HEK293T (cell line): ENCODE data around the gene VWA1.

Source experiments
- CTCF ChIA-PET: fragments of 350-600 bp; formaldehyde crosslinking; extraction: SDS; loops from one replicate; lab custom pipeline; 2021; ENCODE audit warnings: antibody characterized with exemption, inconsistent platforms; lab: Yijun Ruan, JAX
- POLR2A ChIA-PET: fragments of 350-600 bp; formaldehyde crosslinking; extraction: SDS; loops from one replicate; lab custom pipeline; 2020; ENCODE audit warnings: antibody characterized with exemption, inconsistent platforms; lab: Yijun Ruan, JAX
- DNase-seq: peaks from one replicate; pipeline ENCODE4 v3.0.0; 2012; ENCODE audit warnings: mixed read lengths; ENCODE audit errors: extremely low spot score
- BHLHE40 ChIP-seq: fragments of 450-650 bp; IDR thresholded peaks from 2 replicates; pipeline ENCODE4 v1.6.1; 2016; ENCODE audit warnings: mild to moderate bottlenecking, moderate library complexity, borderline replicate concordance
- CTBP1 ChIP-seq: fragments of 450-650 bp; IDR thresholded peaks from 2 replicates; pipeline ENCODE4 v1.6.1; 2016; ENCODE audit warnings: borderline replicate concordance
- ELF4 ChIP-seq: fragments of 450-650 bp; IDR thresholded peaks from 2 replicates; pipeline ENCODE4 v1.6.1; 2017; ENCODE audit warnings: antibody characterized with exemption
- FOXA1 ChIP-seq: fragments of 450-650 bp; IDR thresholded peaks from 2 replicates; pipeline ENCODE4 v1.6.1; 2016; ENCODE audit warnings: mild to moderate bottlenecking
- FOXK2 ChIP-seq: fragments of 450-650 bp; IDR thresholded peaks from 2 replicates; pipeline ENCODE4 v1.6.1; 2016; ENCODE audit warnings: mild to moderate bottlenecking
- FOXM1 ChIP-seq: fragments of 450-650 bp; IDR thresholded peaks from 2 replicates; pipeline ENCODE4 v1.6.1; 2017; ENCODE audit warnings: mild to moderate bottlenecking, borderline replicate concordance
- HDGF ChIP-seq: fragments of 450-650 bp; IDR thresholded peaks from 2 replicates; pipeline ENCODE4 v1.6.1; 2017; ENCODE audit warnings: antibody characterized with exemption, borderline replicate concordance
- L3MBTL2 ChIP-seq: fragments of 450-650 bp; conservative IDR thresholded peaks from 2 replicates; pipeline ENCODE4 v1.6.1; 2016; ENCODE audit warnings: mild to moderate bottlenecking
- LEF1 ChIP-seq: fragments of 450-650 bp; IDR thresholded peaks from 2 replicates; pipeline ENCODE4 v1.6.1; 2017; ENCODE audit warnings: mild to moderate bottlenecking, borderline replicate concordance
- NFRKB ChIP-seq: fragments of 450-650 bp; IDR thresholded peaks from 2 replicates; pipeline ENCODE4 v1.6.1; 2016; ENCODE audit warnings: mild to moderate bottlenecking, moderate library complexity
- SP1 ChIP-seq: fragments of 450-650 bp; IDR thresholded peaks from 2 replicates; pipeline ENCODE4 v1.6.1; 2017
- SUZ12 ChIP-seq: fragments of 450-650 bp; IDR thresholded peaks from 2 replicates; pipeline ENCODE4 v1.6.1; 2016; ENCODE audit warnings: mild to moderate bottlenecking
- TARDBP ChIP-seq: fragments of 450-650 bp; IDR thresholded peaks from 2 replicates; pipeline ENCODE4 v1.6.1; 2016
- ZNF384 ChIP-seq: fragments of 450-650 bp; IDR thresholded peaks from 2 replicates; pipeline ENCODE4 v1.6.1; 2016
- TF ChIP-seq, protein P1 (sequence below): fragments of 450-650 bp; IDR thresholded peaks from 2 replicates; pipeline ENCODE4 v1.6.1; 2016

The VWA1 gene

DNA sequence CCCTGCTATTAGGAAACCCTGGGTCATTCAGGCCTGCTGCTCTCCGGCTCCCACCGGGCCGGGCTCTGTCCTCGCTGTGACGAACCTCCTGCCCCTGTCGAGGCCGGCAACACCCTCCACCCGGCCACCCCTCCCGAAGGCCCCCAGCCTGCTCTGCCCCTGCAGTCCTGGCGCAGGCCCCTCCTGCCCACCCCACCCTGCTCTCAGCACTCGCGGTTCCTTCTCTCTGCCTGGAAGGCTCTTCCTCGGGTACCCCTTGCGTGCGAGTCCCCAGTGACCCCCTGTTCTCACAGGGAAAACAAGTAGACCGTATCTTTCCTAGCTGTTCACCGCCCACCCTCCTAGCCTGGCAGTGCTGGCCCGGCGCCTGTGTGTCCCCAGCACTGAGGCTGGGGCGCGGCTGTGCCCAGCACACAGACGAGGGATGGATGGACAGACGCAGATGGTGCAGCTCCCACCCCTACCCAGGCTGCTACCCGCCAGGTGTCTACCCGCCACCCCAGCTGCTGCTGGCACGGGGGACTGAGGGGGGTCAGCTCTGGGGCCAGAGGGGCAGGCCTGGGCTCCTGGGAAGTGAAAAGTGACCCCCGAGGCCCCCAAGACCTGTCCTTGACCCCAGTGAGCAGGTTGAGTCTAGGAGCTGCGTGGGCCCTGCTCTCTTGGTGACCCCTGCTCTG lies 3.1 kb upstream of the VWA1 start:
- TF ChIP-seq, protein P1, sequence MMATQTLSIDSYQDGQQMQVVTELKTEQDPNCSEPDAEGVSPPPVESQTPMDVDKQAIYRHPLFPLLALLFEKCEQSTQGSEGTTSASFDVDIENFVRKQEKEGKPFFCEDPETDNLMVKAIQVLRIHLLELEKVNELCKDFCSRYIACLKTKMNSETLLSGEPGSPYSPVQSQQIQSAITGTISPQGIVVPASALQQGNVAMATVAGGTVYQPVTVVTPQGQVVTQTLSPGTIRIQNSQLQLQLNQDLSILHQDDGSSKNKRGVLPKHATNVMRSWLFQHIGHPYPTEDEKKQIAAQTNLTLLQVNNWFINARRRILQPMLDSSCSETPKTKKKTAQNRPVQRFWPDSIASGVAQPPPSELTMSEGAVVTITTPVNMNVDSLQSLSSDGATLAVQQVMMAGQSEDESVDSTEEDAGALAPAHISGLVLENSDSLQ = no peak
- TF ChIP-seq BHLHE40 (no peak), HDGF (no peak), ELF4 (no peak), L3MBTL2 (no peak), TARDBP (no peak)
- DNase-seq = no peak
- ChIA-PET POLR2A (interaction anchor here (2.2 kb wide), 1 partner anchor 25 kb away, joined by 10 read pairs; no protein-coding TSS in a partner anchor), CTCF (interaction anchor here (3.0 kb wide), 1 partner anchor 9 kb away, joined by 13 read pairs; no protein-coding TSS in a partner anchor)

DNA sequence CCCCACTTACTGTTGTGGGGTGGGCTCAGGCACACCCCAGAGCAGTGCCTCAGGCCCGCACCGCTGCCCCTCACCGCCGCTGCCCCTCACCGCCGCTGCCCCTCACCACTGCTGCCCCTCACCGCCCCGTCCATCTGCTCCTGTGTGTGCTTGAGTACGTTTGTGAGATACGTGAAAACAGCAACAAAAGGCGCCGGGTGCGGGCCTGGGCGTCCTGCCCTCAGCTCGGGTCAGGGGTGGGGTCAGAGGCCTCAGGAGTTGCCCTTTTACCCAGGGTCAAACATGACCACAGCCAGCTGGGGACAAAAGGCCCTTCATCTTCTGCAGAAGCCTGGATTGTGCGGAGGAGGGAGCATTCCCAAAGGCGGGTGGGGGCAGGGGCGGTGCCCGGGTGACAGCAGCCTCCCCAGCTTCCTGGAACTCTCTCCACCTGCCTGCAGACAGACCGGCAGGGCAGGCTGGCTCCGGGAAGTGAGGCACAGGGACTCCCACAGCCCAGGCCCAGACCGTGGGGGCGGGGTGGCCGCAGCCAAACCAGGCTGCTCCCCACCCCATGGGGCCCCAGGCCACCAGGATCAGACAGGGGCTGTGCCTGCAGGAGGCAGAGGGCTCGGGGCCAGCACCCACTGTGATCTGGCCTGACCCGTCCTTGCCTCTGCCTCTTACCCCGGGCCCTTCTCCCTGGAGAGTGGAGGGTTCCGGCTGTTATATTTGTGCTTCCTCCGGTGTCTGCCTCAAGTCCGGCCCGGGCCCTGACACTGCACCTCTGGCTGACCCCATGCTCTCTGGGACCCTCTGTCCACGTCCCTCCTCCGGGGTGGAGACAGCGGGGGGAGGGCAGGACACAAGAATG lies 2.3 kb upstream of the VWA1 start:
- ChIA-PET POLR2A (interaction anchor here (1.3 to 2.2 kb wide), 2 partner anchors 25 to 34 kb away, joined by 5 to 10 read pairs; partner anchors contain the start of gene CCNL2), CTCF (interaction anchor here (0.8 to 3.0 kb wide), 2 partner anchors 8 to 34 kb away, joined by 3 to 13 read pairs; partner anchors contain the start of gene CCNL2)
- DNase-seq = peak; percentile 10
- TF ChIP-seq LEF1 (no peak), FOXA1 (no peak), BHLHE40 (no peak), SP1 (no peak), SUZ12 (no peak), NFRKB (no peak), L3MBTL2 (no peak), ZNF384 (no peak), CTBP1 (no peak), TARDBP (no peak), ELF4 (no peak), FOXM1 (no peak), HDGF (no peak), FOXK2 (no peak)
- TF ChIP-seq, protein P1 = no peak

DNA sequence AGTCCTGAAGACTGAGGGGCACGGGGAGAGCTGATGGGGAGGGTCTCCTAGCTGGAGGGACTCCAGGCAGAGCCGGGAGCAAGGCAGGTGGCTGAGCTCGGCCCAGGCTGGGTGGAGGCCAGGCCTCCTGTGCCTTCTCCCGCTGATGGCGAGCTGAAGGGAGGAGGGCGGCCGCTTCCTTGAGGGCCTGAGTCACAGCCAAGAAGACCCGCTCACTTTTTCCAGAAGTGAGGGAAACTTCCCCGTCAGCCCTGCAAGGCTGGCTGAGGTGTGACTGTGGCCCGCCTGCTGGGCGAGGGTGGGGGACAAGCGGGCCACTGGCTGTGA lies 1.7 kb upstream of the VWA1 start:
- TF ChIP-seq, protein P1 = no peak
- no peak for TF ChIP-seq FOXA1
- ChIA-PET CTCF (interaction anchor here (0.8 kb wide), 1 partner anchor 35 kb away, joined by 3 read pairs; the partner anchor contains the start of gene CCNL2), POLR2A (interaction anchor here (1.3 to 2.2 kb wide), 2 partner anchors 26 to 35 kb away, joined by 5 to 10 read pairs; partner anchors contain the start of gene CCNL2)
- DNase-seq = peak; percentile 14

DNA sequence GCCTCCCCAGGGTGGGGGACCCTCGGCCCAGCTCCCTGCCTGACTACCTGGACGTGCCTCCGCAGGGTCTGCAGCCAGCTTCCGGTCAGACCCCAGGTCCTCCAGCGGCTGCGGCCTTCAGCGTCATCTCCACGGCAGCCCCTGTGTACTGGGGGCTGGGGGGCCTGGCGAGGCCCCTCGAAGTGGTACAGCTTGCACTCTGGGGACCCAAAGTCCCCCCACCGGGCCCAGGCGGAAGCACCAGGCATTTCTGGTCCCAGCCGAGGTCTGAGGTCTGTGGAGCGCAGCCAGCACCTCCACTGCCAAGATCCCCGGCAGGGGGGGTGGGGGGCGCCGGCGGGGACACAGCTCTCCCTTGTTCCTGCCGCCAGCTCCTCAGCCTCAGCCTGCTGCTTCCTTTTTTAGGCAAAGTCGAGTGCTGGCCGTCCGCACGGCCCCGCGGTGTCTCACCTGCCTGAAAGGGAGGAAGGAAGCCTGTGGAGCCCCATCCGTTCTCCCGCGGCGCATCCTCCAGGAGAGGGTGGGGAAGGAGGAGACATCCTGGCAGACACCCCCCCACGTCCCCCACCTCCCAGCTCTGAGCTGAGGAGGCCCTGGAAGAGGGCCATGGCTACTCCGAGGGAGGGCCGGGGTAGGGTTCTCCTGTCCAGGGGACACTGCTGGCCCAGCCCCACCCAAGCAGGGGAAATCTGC lies 1.2 kb upstream of the VWA1 start:
- CTCF ChIA-PET = interaction anchor here (0.8 kb wide), 1 partner anchor 35 kb away, joined by 3 read pairs; the partner anchor contains the start of gene CCNL2
- POLR2A ChIA-PET = interaction anchor here (1.3 to 2.2 kb wide), 3 partner anchors 26 to 35 kb away, joined by 5 to 10 read pairs (median 5); partner anchors contain the start of gene CCNL2
- TF ChIP-seq ELF4 (no peak), TARDBP (no peak), HDGF (no peak)
- DNase-seq = no peak

DNA sequence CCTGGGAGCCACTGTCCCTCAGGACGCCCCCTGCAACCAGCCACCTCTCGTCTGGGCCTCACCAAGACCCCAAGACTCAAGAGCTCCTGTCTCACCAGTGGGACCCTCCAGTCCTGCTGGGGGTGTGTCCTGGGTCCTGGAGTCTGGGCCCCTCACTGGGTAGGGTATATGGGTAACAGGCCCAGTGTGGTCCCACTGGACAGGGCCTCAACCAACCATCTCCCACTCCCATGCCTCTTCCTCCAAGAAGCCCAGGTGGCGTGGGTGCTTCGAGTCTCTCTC lies 725 bp upstream of the VWA1 start:
- CTCF ChIA-PET = no interaction called here
- DNase-seq = peak; percentile 6
- POLR2A ChIA-PET = interaction anchor here (1.5 to 2.2 kb wide), 2 partner anchors 27 to 36 kb away, joined by 5 to 10 read pairs; partner anchors contain the start of gene CCNL2
- TF ChIP-seq LEF1 = no peak
- no peak for TF ChIP-seq CTBP1
- TF ChIP-seq ZNF384 = no peak
- TF ChIP-seq BHLHE40 = no peak
- TF ChIP-seq L3MBTL2 = no peak
- no peak for TF ChIP-seq FOXA1
- TF ChIP-seq, protein P1 = no peak
- no peak for TF ChIP-seq FOXK2
- no peak for TF ChIP-seq SUZ12
- TF ChIP-seq TARDBP = no peak
- no peak for TF ChIP-seq SP1
- no peak for TF ChIP-seq FOXM1
